ENCODE results near the gene SMIM23.

The SMIM23 gene

GRCh38 chr5:171823269-171823668 lies 37.7 kb downstream of the SMIM23 start:
- no peaks in the 10 kb centered on the region for H4K20me1 ChIP-seq (ENCODE audit: insufficient read depth, low read length)
- H3K4me3 ChIP-seq (ENCODE audit: low read depth, low read length, poor library complexity, severe bottlenecking): no peak overlapping the region
- no peaks in the 10 kb centered on the region for H3K36me3 ChIP-seq (ENCODE audit: insufficient read depth, low read length)
- H2AFZ ChIP-seq (ENCODE audit: low read length): no peak overlapping the region
- no peaks in the 10 kb centered on the region for H3K4me1 ChIP-seq (ENCODE audit: insufficient read depth, low read length, severe bottlenecking)
- TF ChIP-seq CTCF (IDR thresholded peaks at IDR 0.05; ENCODE audit: low read length) (no peak), EZH2 (IDR thresholded peaks at IDR 0.05; ENCODE audit: borderline replicate concordance, low read length) (no peak)
- no peaks in the 10 kb centered on the region for H3F3A ChIP-seq (ENCODE audit: insufficient read depth, low read length)
- H3K9me3 ChIP-seq (ENCODE audit: low read length): no peaks in the 10 kb centered on the region
- H3K27me3 ChIP-seq (ENCODE audit: insufficient read depth, low read length): 0 out of 2 replicates have a peak, but pooled peaks cover 6% of the 10 kb centered on the region
- no peaks in the 10 kb centered on the region for H3K9me2 ChIP-seq (ENCODE audit: low read depth, low read length)
- no peak overlapping the region for H3K27ac ChIP-seq (ENCODE audit: low read depth, low read length, poor library complexity, severe bottlenecking)
- no peak overlapping the region for H3K9ac ChIP-seq (ENCODE audit: low read length)
- H3K4me2 ChIP-seq (ENCODE audit: low read length): no peak overlapping the region
- no peaks in the 10 kb centered on the region for H3K79me2 ChIP-seq (ENCODE audit: insufficient read depth, low read length)

DNA sequence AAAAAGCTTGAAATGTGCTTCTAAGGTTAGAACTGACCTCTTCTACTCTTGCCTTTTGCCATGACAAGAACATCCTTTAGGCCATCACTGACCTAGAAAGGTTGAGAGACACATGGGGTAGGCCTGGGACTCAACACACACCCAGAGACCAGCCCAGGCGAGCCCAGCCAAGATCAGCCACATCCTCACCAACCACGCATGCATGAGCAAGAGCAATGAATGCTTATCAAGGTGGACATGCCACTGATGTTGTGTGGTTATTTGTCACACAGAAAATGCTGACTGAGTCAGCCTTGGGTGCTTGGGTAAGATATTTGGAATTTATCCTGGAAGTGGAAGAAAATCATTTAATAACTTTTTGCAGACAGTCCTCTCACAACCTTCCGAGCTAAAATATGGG lies 39.4 kb downstream of the SMIM23 start:
- H2AFZ ChIP-seq (ENCODE audit: low read length): no peak overlapping the region
- H3K9me2 ChIP-seq (ENCODE audit: low read depth, low read length): no peaks in the 10 kb centered on the region
- H3K4me3 ChIP-seq (ENCODE audit: low read depth, low read length, poor library complexity, severe bottlenecking): no peak overlapping the region
- no peaks in the 10 kb centered on the region for H4K20me1 ChIP-seq (ENCODE audit: insufficient read depth, low read length)
- TF ChIP-seq CTCF (IDR thresholded peaks at IDR 0.05; ENCODE audit: low read length) (no peak), EZH2 (IDR thresholded peaks at IDR 0.05; ENCODE audit: borderline replicate concordance, low read length) (no peak)
- no peak overlapping the region for H3K27ac ChIP-seq (ENCODE audit: low read depth, low read length, poor library complexity, severe bottlenecking)
- H3K9me3 ChIP-seq (ENCODE audit: low read length): 0 out of 2 replicates have a peak, but pooled peaks cover 3% of the 10 kb centered on the region
- no peaks in the 10 kb centered on the region for H3K36me3 ChIP-seq (ENCODE audit: insufficient read depth, low read length)
- 0 out of 2 replicates have a peak, but pooled peaks cover 6% of the 10 kb centered on the region for H3K27me3 ChIP-seq (ENCODE audit: insufficient read depth, low read length)
- no peaks in the 10 kb centered on the region for H3F3A ChIP-seq (ENCODE audit: insufficient read depth, low read length)
- no peaks in the 10 kb centered on the region for H3K4me1 ChIP-seq (ENCODE audit: insufficient read depth, low read length, severe bottlenecking)
- no peak overlapping the region for H3K4me2 ChIP-seq (ENCODE audit: low read length)
- H3K9ac ChIP-seq (ENCODE audit: low read length): no peak overlapping the region
- H3K79me2 ChIP-seq (ENCODE audit: insufficient read depth, low read length): no peaks in the 10 kb centered on the region

GRCh38 chr5:171826132-171826531 lies 40.5 kb downstream of the SMIM23 start:
- Histone ChIP-seq H3K36me3 (ENCODE audit: insufficient read depth, low read length) (no peaks in the 10 kb centered on the region), H3K27me3 (ENCODE audit: insufficient read depth, low read length) (0 out of 2 replicates have a peak, but pooled peaks cover 4% of the 10 kb centered on the region), H3F3A (ENCODE audit: insufficient read depth, low read length) (no peaks in the 10 kb centered on the region), H3K4me2 (ENCODE audit: low read length) (no peak overlapping the region), H3K9me2 (ENCODE audit: low read depth, low read length) (no peaks in the 10 kb centered on the region), H3K27ac (ENCODE audit: low read depth, low read length, poor library complexity, severe bottlenecking) (no peak overlapping the region), H3K9me3 (ENCODE audit: low read length) (peaks cover 4% of the 10 kb centered on the region; the same call in 1 of the 2 replicates), H4K20me1 (ENCODE audit: insufficient read depth, low read length) (no peaks in the 10 kb centered on the region), H2AFZ (ENCODE audit: low read length) (no peak overlapping the region), H3K9ac (ENCODE audit: low read length) (no peak overlapping the region), H3K79me2 (ENCODE audit: insufficient read depth, low read length) (no peaks in the 10 kb centered on the region), H3K4me1 (ENCODE audit: insufficient read depth, low read length, severe bottlenecking) (no peaks in the 10 kb centered on the region), H3K4me3 (ENCODE audit: low read depth, low read length, poor library complexity, severe bottlenecking) (no peak overlapping the region)
- no peak for TF ChIP-seq EZH2 (IDR thresholded peaks at IDR 0.05; ENCODE audit: borderline replicate concordance, low read length)
- TF ChIP-seq CTCF (IDR thresholded peaks at IDR 0.05; ENCODE audit: low read length): no peak
